Stimulated activated CD4-positive, alpha-beta T cell treated with anti-CD3 and anti-CD28 coated beads, Interleukin-2, amount 100 ng/mL, for 48 hours (primary cell): ENCODE data around the gene CFDP1.
"Not testable (repeated sequence)": the region's sequence is repeated elsewhere in the genome, so short reads cannot be mapped to it uniquely, and the experiment has no call there.

Source experiments
- DNase-seq, 2 donors: peaks; one replicate each; pipeline ENCODE4 v3.0.0-alpha.2; 2020

CFDP1 gene

DNA sequence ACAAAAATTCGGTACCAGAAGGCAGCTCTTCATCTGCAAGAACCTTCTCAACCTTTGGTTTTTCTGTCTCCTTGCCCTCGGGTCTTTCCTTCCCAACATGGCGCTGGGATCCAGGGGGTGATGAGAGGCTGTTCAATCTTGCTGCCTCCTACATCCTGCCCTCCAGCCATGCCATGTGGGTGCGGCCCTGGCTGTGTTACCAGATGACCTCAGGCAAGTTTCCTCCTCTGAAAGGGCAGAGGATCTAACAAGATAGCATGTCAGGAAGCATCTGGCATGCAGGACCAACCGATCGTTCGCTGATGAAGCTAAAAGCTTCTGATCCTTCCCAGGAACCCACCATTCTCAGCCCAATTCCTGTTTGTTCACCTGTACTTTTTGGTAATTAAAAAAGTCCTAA is 145.1 kb downstream of the CFDP1 start:
- DNase-seq: no peak

DNA sequence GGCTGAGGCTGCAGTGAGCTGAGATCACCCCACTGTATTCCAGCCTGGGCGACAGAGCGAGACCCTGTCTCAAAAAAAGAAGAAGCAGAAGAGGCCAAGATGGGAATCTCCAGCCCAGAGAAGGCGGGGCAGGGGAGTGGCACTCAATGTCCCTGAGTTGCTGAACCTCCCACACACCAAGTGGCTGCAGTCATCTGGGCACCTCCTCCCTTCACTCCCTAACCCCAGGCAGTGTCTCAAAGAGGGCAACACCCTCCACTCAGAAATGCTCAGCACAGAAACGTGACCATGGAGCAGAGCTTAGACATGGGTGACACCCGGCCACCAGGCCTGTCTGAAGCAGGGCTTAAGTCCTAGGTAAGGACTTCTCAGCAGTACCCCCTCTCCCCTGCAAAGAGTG is 145.6 kb downstream of the CFDP1 start:
- DNase-seq: no peak

DNA sequence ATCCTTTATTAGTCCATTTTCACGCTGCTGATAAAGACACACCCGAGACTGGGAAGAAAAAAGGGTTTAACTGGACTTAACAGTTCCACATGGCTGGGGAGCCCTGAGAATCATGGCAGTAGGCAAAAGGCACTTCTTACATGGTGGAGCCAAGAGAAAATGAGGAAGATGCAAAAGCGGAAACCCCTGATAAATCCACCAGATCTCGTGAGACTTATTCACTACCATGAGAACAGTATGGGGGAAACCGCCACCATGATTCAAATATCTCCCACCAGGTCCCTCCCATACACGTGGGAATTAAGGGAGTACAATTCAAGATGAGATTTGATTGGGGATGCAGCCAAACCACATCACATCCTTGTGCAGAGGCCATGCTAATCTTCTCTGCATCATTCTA is 146.9 kb downstream of the CFDP1 start:
- no peak for DNase-seq

DNA sequence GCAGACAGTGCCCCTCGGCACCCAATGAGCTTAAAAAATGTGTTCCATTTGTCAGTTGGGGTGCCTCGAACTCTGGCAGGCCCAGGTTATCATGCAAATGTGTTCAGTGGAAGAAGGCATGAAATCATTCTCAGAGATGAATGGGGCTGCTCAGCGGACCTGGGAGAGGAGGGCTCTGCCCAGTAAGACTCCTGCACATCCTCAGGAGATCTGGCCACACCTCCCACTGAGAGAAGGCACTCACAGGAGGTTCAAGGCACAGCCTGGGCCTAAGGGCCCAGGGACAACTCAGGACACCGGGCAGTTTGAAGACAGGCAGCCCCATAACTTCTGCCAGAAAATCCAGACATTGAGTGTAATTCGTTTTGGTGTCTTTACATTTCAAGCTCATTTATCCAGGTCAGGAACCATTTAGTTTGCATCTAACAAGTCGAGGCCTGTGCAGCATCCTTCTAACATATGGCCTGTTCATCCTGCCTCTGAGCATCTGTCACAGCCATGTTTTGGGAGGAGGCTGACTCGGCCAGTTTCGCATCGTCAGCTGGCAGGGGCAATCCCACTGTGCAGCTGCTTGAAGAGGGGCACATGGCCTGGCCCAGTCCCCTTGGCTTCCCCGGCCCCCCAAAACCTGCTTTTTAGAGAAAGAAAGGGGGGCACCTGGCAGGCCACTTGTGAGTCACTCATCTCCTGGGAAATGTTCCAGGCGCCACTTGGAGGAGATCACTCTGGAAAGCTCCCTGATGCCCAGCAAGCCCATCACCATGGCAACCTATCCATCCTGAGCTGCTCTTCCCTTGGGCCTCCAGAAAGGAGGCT is 150.6 kb downstream of the CFDP1 start:
- no peak for DNase-seq

GRCh38 chr16:75281826-75282225 is 151.5 kb downstream of the CFDP1 start:
- no peak for DNase-seq

- DNase-seq: not testable (repeated sequence)
Measured at GRCh38 chr16:75281009-75281408, 152.3 kb downstream of the CFDP1 start.

GRCh38 chr16:75280331-75280804 is 152.9 kb downstream of the CFDP1 start:
- no peak for DNase-seq

GRCh38 chr16:75279305-75279704 is 154.0 kb downstream of the CFDP1 start:
- no peak for DNase-seq

GRCh38 chr16:75273054-75273925 is 160.0 kb downstream of the CFDP1 start:
- DNase-seq: no peak

GRCh38 chr16:75272629-75273028 is 160.7 kb downstream of the CFDP1 start:
- DNase-seq: not testable (repeated sequence)

DNA sequence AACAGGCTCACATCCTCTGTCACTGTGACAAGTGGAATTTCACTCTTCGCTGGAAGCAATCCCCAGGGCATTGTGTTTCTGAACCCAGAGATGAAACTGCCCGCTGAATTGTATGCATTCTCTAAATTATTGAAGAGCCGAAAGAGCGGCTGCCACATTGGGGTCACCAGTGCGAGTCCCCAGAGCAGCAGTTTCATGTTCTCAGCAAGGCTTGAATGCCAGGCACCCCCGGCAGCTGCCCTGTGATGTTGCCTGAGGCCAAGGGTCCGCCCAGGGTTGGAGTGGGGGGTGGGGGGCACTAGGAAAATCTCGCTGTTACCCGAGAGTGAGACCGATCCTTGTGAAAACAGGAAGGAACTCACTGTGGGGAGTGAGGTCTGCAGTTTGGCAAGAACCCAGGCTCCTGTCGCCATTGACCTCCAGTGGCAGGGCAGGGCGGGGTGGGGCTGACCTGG is 161.2 kb downstream of the CFDP1 start:
- DNase-seq: no peak

DNA sequence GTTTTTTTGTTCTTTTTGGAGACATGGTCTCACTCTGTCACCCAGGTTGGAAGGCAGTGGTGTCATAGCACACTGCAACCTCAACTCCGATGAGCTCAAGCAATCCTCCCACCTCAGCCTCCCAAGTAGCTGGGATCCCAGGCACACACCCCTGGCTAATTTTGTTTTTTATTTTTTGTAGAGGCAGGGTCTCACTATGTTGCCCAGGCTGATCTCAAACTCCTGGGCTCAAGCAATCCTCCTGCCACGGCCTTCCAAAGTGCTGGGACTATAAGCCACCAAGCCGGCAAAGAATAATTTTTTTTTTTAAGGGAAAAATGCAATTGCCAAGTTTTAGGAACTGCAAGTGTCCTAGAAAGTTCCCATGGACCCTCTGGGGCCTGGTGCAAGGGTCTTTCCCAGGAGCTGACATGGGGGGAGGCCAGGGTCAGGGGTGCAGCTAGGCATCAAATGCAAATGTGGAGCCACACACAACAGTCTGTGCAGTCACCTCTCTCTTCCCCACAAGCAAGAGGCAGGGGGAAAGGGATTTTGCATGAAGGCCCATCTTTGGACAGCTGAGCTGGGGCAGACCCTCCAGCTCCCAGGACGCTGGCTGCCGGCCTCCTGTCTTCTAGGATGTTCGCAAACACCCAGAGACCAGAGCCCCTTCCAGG is 161.7 kb downstream of the CFDP1 start:
- DNase-seq: no peak

DNA sequence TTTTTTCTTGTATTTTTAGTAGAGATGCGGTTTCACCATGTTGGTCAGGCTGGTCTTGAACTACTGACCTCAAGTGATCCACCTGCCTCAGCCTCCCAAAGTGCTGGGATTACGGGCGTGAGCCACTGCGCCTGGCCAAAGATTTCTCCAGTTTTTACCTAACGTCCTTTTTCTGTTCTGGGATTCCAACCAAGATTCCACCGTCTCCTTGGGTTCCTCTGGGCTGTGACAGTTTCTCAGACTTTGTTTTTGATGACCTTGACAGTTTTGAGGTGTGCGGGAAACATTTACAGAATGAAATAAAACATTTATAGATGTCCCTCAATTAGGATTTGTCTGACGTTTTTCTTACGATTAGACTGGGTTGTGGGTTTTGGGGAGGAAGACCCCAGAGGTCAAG is 163.9 kb downstream of the CFDP1 start:
- not testable (repeated sequence) for DNase-seq

DNA sequence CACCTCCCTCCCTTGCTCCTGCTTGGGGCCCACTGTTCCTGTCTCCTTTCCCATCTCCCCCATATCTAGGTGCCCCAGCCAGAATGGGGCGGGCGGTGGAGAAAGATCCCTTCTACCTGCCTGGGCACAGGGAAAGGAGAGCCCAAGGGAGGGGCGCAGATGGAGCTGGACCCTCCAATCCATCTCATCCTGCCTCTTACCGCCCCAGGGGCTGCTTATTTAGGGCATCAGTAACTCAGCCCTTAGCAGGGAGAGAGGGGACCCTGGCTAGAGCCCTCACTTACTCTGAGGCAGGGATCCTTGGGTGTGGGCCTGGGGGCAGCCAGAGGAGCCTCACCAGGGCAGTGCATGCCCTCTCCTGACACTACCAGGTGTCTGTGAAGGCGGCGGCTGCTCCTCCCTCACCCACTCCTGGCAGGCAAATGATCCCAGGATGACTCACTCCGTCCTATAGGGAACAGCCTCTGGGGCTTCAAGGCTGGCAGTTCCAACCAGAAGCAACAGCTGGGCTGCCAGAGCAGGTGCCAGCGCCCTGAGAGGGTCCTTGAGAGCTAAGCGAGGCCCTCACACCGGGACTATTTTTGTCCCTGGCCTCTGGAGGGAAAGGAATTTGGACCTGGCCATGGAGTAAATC is 165.6 kb downstream of the CFDP1 start:
- DNase-seq: no peak

- DNase-seq: no peak
Measured at GRCh38 chr16:75266738-75267630, 166.3 kb downstream of the CFDP1 start.

DNA sequence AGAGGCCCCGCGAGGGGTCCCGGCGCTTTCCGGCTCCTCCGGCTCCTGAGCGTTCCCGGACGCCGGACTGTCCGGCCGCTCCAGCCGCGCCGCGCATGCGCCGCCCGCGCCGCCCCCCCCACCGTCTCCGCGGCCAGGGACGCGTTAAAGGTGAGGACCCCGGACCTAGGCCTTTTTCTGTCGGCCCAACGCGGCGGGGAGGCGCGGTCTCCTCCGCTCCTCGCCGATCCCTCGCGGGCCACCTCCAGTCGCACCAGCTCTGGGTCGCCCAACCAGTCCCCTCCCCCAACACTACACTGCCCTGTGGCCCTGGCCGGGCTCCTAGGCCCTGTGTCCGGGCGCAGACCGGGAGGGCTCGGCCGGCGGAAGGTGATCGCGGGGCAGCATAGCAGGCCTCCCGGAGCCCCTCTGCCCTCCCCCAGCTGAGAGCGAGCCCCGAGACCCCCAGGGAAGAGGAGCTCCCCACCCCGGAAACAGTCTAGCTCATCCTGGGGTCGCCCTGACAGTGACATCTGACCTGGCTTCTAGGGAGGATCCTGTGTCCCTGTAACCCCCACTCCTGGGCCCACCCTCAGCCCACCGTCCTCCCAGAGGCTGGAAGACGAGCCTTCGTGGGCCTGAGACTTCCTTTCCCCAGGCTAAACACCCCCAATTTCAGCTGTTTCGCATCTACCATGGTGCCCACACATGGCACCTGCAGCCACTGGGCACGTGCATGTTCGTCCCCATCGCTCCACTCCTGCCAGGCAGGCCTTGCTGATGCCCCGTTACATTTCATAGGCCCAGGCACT is 167.2 kb downstream of the CFDP1 start:
- no peak for DNase-seq

GRCh38 chr16:75264999-75265910 is 168.0 kb downstream of the CFDP1 start:
- DNase-seq: no peak

DNA sequence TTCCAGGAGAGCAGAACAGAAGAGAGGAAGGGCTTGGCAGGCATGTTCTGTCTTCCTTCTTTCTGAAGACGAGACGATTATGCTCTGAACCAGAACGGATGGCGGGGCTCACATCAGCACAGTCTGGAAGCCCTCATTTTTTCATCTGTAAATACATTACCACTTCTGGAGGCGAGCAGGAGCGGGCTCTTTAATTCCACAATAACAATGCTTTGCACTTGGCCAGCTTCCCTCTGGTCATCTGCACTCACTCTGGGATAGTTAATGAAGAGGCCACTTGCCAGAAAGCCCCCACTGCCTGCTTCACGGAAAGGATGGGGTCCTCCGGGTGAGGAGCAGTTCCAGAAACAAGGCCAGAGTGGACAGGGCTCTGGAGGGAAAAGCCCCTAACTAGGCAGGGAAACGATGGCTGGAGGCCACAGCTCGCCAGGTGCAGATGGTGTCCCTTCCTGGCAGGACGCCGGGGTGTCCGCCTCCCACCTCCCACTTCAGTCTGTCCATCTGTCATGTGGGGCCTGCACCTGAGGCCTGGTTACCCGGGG is 168.8 kb downstream of the CFDP1 start:
- no peak for DNase-seq

DNA sequence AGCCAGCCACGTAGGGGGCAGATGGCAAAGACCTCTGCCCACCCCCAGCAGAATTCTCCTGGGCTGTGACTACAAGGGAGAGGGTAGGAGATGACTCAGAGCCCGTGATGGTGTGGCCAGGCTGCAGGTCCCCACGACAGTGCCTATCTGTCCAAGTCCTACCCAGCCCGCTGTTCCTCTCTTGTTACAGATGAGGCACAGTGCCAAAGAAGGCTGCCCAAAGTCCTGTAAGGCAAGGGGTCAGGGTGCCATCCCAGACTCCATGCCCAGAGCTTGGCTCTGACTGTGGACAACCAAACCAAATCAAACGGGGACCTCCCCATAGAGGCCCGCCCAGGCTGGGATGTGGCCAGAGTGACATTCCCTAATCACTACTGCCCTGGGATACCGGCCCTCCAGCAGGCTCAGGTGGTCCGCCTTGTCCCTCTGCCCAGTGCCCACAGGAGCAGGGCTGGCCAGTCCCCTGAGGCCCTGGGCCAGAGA is 169.3 kb downstream of the CFDP1 start:
- no peak for DNase-seq
